GM12878 (cell line): Measurements from ENCODE around the gene PPP2R5C. TPM values are rescaled to one million over a fixed set of nuclear protein-coding genes. Genes with fewer than 3 reads are reported as not detected.

ENCODE experiments used
- polyA plus RNA-seq, 11 experiments: library from polyadenylated mRNA; depleted of rRNA in 4 of 11; unstranded in 6 of 11; stranded (reverse) in 5 of 11; fragments of >200 nt; fragmentation: Nextera tagmentation in 4 of 11; fragmentation: Illumina TruSeq in 1 of 11; extraction: Ambion mirVana in 4 of 11; extraction: Trizol in 1 of 11; gene quantifications; 1 replicate in 1 of 11; 2 replicates in 10 of 11; pipeline versions ENCODE4 v1.2.1 to v1.2.3, GENCODE V29; 2011 to 2016; ENCODE audit warnings: inconsistent platforms in 2 of 11, missing spikeins in 2 of 11, low read depth in 1 of 11
- small RNA-seq: library from RNA; depleted of rRNA; stranded (forward); fragments of <200 nt; gene quantifications from one replicate; pipeline ENCODE3, GENCODE V24; 2014
- total RNA-seq, 4 experiments: library from RNA; depleted of rRNA in 3 of 4; stranded (reverse); fragments of >200 nt in 3 of 4; fragmentation: Illumina TruSeq in 1 of 4; extraction: Trizol in 1 of 4; gene quantifications; 2 replicates each; pipeline versions ENCODE4 v1.2.1 to v1.2.3, GENCODE V29; 2013 to 2021

Gene PPP2R5C
- total and polyA plus RNA-seq, 10 of the 15 experiments (the other 5 are each of a cell fraction or from before 2014, with no cell fraction given) = 106 to 199 (median 144) TPM

Small RNA genes lying within 50 kb of the gene (small RNA-seq; reads per million reads assigned to genes)
- gene AL118558.2 (not detected), gene RNU6-790P (not detected)

Other genes with a start within 250 kb of the PPP2R5C start
- not detected in 2 replicates for gene DIO3, start 200.2 kb upstream of the PPP2R5C start, total RNA-seq (2014; rRNA removed)
- not detected in 2 replicates for gene DIO3, start 200.2 kb upstream of the PPP2R5C start, total RNA-seq (2014; rRNA removed; fragmentation: Illumina TruSeq; extraction: Trizol)
- not detected in 2 replicates for gene DIO3, start 200.2 kb upstream of the PPP2R5C start, total RNA-seq (2021)
- gene DIO3, start 200.2 kb upstream of the PPP2R5C start, polyA plus RNA-seq (2011; rRNA removed) = not detected in 2 replicates
- gene DIO3, start 200.2 kb upstream of the PPP2R5C start, polyA plus RNA-seq (2014; fragmentation: Illumina TruSeq; extraction: Trizol) = not detected in 2 replicates
- not detected for gene DIO3, start 200.2 kb upstream of the PPP2R5C start, polyA plus RNA-seq (2014; fragmentation: Nextera tagmentation; extraction: Ambion mirVana)
- gene DIO3, start 200.2 kb upstream of the PPP2R5C start, polyA plus RNA-seq (2014; rRNA removed) = not detected in 2 replicates
- gene DIO3, start 200.2 kb upstream of the PPP2R5C start, polyA plus RNA-seq (2016; fragmentation: Nextera tagmentation; extraction: Ambion mirVana) = not detected
- 187 and 198 TPM in 2 replicates for gene DYNC1H1, start 202.9 kb downstream of the PPP2R5C start, total RNA-seq (2014; rRNA removed)
- gene DYNC1H1, start 202.9 kb downstream of the PPP2R5C start, total RNA-seq (2014; rRNA removed; fragmentation: Illumina TruSeq; extraction: Trizol) = 95.2 and 102 TPM in 2 replicates
- gene DYNC1H1, start 202.9 kb downstream of the PPP2R5C start, total RNA-seq (2021) = 288 and 291 TPM in 2 replicates
- gene DYNC1H1, start 202.9 kb downstream of the PPP2R5C start, polyA plus RNA-seq (2011; rRNA removed) = 30.1 and 54.9 TPM in 2 replicates
- gene DYNC1H1, start 202.9 kb downstream of the PPP2R5C start, polyA plus RNA-seq (2014; fragmentation: Illumina TruSeq; extraction: Trizol) = 111 and 123 TPM in 2 replicates
- 10 to 100 TPM; 38.4 to 54.0 TPM for gene DYNC1H1, start 202.9 kb downstream of the PPP2R5C start, polyA plus RNA-seq (2014; fragmentation: Nextera tagmentation; extraction: Ambion mirVana)
- 101 and 117 TPM in 2 replicates for gene DYNC1H1, start 202.9 kb downstream of the PPP2R5C start, polyA plus RNA-seq (2014; rRNA removed)
- gene DYNC1H1, start 202.9 kb downstream of the PPP2R5C start, polyA plus RNA-seq (2016; fragmentation: Nextera tagmentation; extraction: Ambion mirVana) = 100 to 1,000 TPM; 121 to 122 TPM